Measurements from ENCODE around the gene CDH22. TPM values are rescaled to one million over a fixed set of nuclear protein-coding genes. Genes with fewer than 3 reads are reported as not detected.

The CDH22 gene
- total and polyA plus RNA-seq, 10 donors, result not detected

- Histone ChIP-seq H3K4me3 (no peak overlapping the region), H3K4me1 (no peaks in the 10 kb centered on the region), H3K9me3 (no peaks in the 10 kb centered on the region), H3K27ac (no peak overlapping the region), H3K36me3 (no peaks in the 10 kb centered on the region), H3K27me3 (replicated peaks in 1 of 7) (peaks cover 0 to 94% (median 24%) of the 10 kb centered on the region in 7 donors)
- DNase-seq, result no peak
- WGBS, 5 donors, result 48 to 64% (median 57%) methylated on average over 2 of the region's 2 CpGs
- intact Hi-C loops (cut with DNase I; ENCODE audit: low total_unique reads), result no loop called here
- TF ChIP-seq POLR2AphosphoS5 (IDR thresholded peaks at IDR 0.05), result no peak
- no peak for TF ChIP-seq CTCF (IDR thresholded peaks at IDR 0.05 in 8 of 11, conservative IDR thresholded peaks at IDR 0.05 in 3 of 11)
- TF ChIP-seq POLR2A (IDR thresholded peaks at IDR 0.05), result no peak
Measured at GRCh38 chr20:46242390-46242789, 65.9 kb downstream of the CDH22 start.

- intact Hi-C loops (cut with DNase I; ENCODE audit: low total_unique reads), result no loop called here
- Histone ChIP-seq H3K4me3 (no peak overlapping the region), H3K4me1 (no peaks in the 10 kb centered on the region), H3K27me3 (replicated peaks in 1 of 7) (peaks cover 0 to 87% (median 9%) of the 10 kb centered on the region in 7 donors), H3K9me3 (no peaks in the 10 kb centered on the region), H3K27ac (no peak overlapping the region), H3K36me3 (no peaks in the 10 kb centered on the region)
- 87 to 93% (median 91%) methylated on average over 21 to 22 of the region's 22 CpGs for WGBS, 5 donors
- DNase-seq, result no peak
- TF ChIP-seq POLR2A (IDR thresholded peaks at IDR 0.05) (no peak), CTCF (IDR thresholded peaks at IDR 0.05 in 8 of 11, conservative IDR thresholded peaks at IDR 0.05 in 3 of 11) (no peak), POLR2AphosphoS5 (IDR thresholded peaks at IDR 0.05) (no peak)
Measured at GRCh38 chr20:46240881-46241280, 67.4 kb downstream of the CDH22 start.

- intact Hi-C loops (cut with DNase I; ENCODE audit: low total_unique reads), result no loop called here
- Histone ChIP-seq H3K4me3 (no peak overlapping the region), H3K9me3 (no peaks in the 10 kb centered on the region), H3K4me1 (no peaks in the 10 kb centered on the region), H3K27ac (no peak overlapping the region), H3K27me3 (replicated peaks in 1 of 7) (peaks cover 0 to 79% (median 4%) of the 10 kb centered on the region in 7 donors), H3K36me3 (no peaks in the 10 kb centered on the region)
- no peak for DNase-seq
- 12 to 34% (median 19%) methylated on average over 3 to 4 of the region's 4 CpGs for WGBS, 5 donors
- no peak for TF ChIP-seq POLR2AphosphoS5 (IDR thresholded peaks at IDR 0.05)
- no peak for TF ChIP-seq POLR2A (IDR thresholded peaks at IDR 0.05)
- no peak for TF ChIP-seq CTCF (IDR thresholded peaks at IDR 0.05 in 8 of 11, conservative IDR thresholded peaks at IDR 0.05 in 3 of 11)
Measured at GRCh38 chr20:46240065-46240464, 68.2 kb downstream of the CDH22 start.

GRCh38 chr20:46237736-46238135 is 70.6 kb downstream of the CDH22 start:
- 36 to 69% (median 62%) methylated on average over 1 of the region's 1 CpG for WGBS, 5 donors
- Histone ChIP-seq H3K4me1 (no peaks in the 10 kb centered on the region), H3K27me3 (replicated peaks in 1 of 7) (peaks cover 0 to 56% (median 4%) of the 10 kb centered on the region in 7 donors), H3K27ac (no peak overlapping the region), H3K36me3 (no peaks in the 10 kb centered on the region), H3K9me3 (no peaks in the 10 kb centered on the region), H3K4me3 (no peak overlapping the region)
- DNase-seq, result no peak
- intact Hi-C loops (cut with DNase I; ENCODE audit: low total_unique reads), result no loop called here
- TF ChIP-seq POLR2AphosphoS5 (IDR thresholded peaks at IDR 0.05), result no peak
- no peak for TF ChIP-seq POLR2A (IDR thresholded peaks at IDR 0.05)
- TF ChIP-seq CTCF (IDR thresholded peaks at IDR 0.05 in 8 of 11, conservative IDR thresholded peaks at IDR 0.05 in 3 of 11), result no peak

Measured in spleen (tissue), 11 donors.